Cardiac muscle cell (in vitro differentiated cells and primary cell): Measurements from ENCODE around the gene DHRSX. TPM values are rescaled to one million over a fixed set of nuclear protein-coding genes. Genes with fewer than 3 reads are reported as not detected.

ENCODE experiments used
- DNase-seq, 2 donors: peaks; one replicate each; pipeline versions ENCODE4 v3.0.0 to v3.0.0-alpha.2; 2010 to 2017; ENCODE audit warnings: low read depth in 1 of 2, low spot score in 1 of 2
- H3K27ac ChIP-seq: fragments of 200-600 bp; sonication (generic); 2 replicates; pipeline ENCODE4 v1.5.1; 2016
- H3K27me3 ChIP-seq: fragments of 200-600 bp; sonication (generic); 2 replicates; pipeline ENCODE4 v1.6.0; 2016; ENCODE audit warnings: control low read depth
- H3K36me3 ChIP-seq: fragments of 200-600 bp; sonication (generic); 2 replicates; pipeline ENCODE4 v1.5.1; 2016; ENCODE audit warnings: control low read depth
- H3K4me1 ChIP-seq: fragments of 200-600 bp; sonication (generic); 2 replicates; pipeline ENCODE4 v1.8.1; 2017; ENCODE audit warnings: low read depth, mild to moderate bottlenecking, mixed run types
- H3K4me3 ChIP-seq: fragments of 200-600 bp; sonication (generic); 2 replicates; pipeline ENCODE4 v1.5.1; 2016; ENCODE audit warnings: mild to moderate bottlenecking
- H3K9me3 ChIP-seq: fragments of 200-600 bp; sonication (generic); 2 replicates; pipeline ENCODE4 v1.5.1; 2017; ENCODE audit warnings: low read depth, mild to moderate bottlenecking, control low read depth
- CTCF ChIP-seq: IDR thresholded peaks from 2 replicates; pipeline ENCODE4 v1.5.1; 2012; ENCODE audit warnings: low read depth, mild to moderate bottlenecking, low read length
- polyA plus RNA-seq: library from polyadenylated mRNA; unstranded; fragments of >200 nt; fragmentation: Nextera tagmentation; extraction: Ambion mirVana; gene quantifications from 2 replicates; pipeline ENCODE4 v1.2.1, GENCODE V29; 2016
- total RNA-seq: library from RNA; depleted of rRNA; stranded (reverse); fragments of >200 nt; gene quantifications from 2 replicates; pipeline ENCODE4 v1.2.3, GENCODE V29; 2016

DHRSX gene
- total and polyA plus RNA-seq, 2 experiments from 2014 or later = 20.4 to 33.4 TPM

GRCh38 chrX:2434270-2435163, 66.3 kb downstream of the DHRSX start:
- no peak overlapping the region for H3K27ac ChIP-seq
- H3K9me3 ChIP-seq = no peaks in the 10 kb centered on the region
- H3K36me3 ChIP-seq = no peaks in the 10 kb centered on the region
- H3K4me3 ChIP-seq = no peak overlapping the region
- no peaks in the 10 kb centered on the region for H3K27me3 ChIP-seq
- DNase-seq = no peak
- TF ChIP-seq CTCF = no peak
- no peaks in the 10 kb centered on the region for H3K4me1 ChIP-seq

- Histone ChIP-seq H3K27me3 (no peaks in the 10 kb centered on the region), H3K36me3 (no peaks in the 10 kb centered on the region), H3K4me1 (no peaks in the 10 kb centered on the region), H3K27ac (no peak overlapping the region), H3K9me3 (no peaks in the 10 kb centered on the region), H3K4me3 (no peak overlapping the region)
- no peak for DNase-seq
- TF ChIP-seq CTCF = no peak
Measured at GRCh38 chrX:2432298-2432863, 68.4 kb downstream of the DHRSX start.

- H3K9me3 ChIP-seq = no peaks in the 10 kb centered on the region
- no peak overlapping the region for H3K4me3 ChIP-seq
- no peaks in the 10 kb centered on the region for H3K36me3 ChIP-seq
- H3K4me1 ChIP-seq = no peaks in the 10 kb centered on the region
- TF ChIP-seq CTCF = no peak
- DNase-seq = no peak
- H3K27me3 ChIP-seq = no peaks in the 10 kb centered on the region
- no peak overlapping the region for H3K27ac ChIP-seq
Measured at GRCh38 chrX:2430265-2430825, 70.4 kb downstream of the DHRSX start.

GRCh38 chrX:2427737-2428136, 73.0 kb downstream of the DHRSX start:
- no peak for DNase-seq
- H3K27me3 ChIP-seq = no peaks in the 10 kb centered on the region
- H3K4me3 ChIP-seq = no peak overlapping the region
- no peaks in the 10 kb centered on the region for H3K4me1 ChIP-seq
- H3K36me3 ChIP-seq = no peaks in the 10 kb centered on the region
- H3K9me3 ChIP-seq = no peaks in the 10 kb centered on the region
- TF ChIP-seq CTCF = no peak
- H3K27ac ChIP-seq = no peak overlapping the region

- peak in 1 of 2 donors; percentile 11 for DNase-seq
- Histone ChIP-seq H3K36me3 (no peaks in the 10 kb centered on the region), H3K9me3 (no peaks in the 10 kb centered on the region), H3K4me1 (no peaks in the 10 kb centered on the region), H3K4me3 (no peak overlapping the region), H3K27me3 (no peaks in the 10 kb centered on the region), H3K27ac (no peak overlapping the region)
- TF ChIP-seq CTCF = no peak
Measured at GRCh38 chrX:2427147-2427546, 73.6 kb downstream of the DHRSX start.
